Loucy (cell line): ENCODE results near the gene TNP2.
A peak's percentile ranks its signal among the peaks of the same experiment; 100 is the strongest.

Experiments used
- H2AFZ ChIP-seq: fragments of 200-600 bp; sonication (generic); 2 replicates; pipeline ENCODE4 v1.6.0; 2016; ENCODE audit warnings: antibody characterized with exemption, mild to moderate bottlenecking, low read length, moderate library complexity
- H3F3A ChIP-seq: fragments of 200-600 bp; 2 replicates; pipeline ENCODE4 v1.6.0; 2016; ENCODE audit warnings: antibody characterized with exemption, low read depth, mild to moderate bottlenecking
- H3K27me3 ChIP-seq: fragments of 200-600 bp; sonication (generic); 2 replicates; pipeline ENCODE4 v1.6.1; 2014; ENCODE audit warnings: low read length, mild to moderate bottlenecking; ENCODE audit not compliant: insufficient read depth, poor library complexity, severe bottlenecking
- H3K36me3 ChIP-seq: fragments of 200-600 bp; sonication (generic); 2 replicates; pipeline ENCODE4 v1.6.1; 2016; ENCODE audit warnings: low read length; ENCODE audit not compliant: insufficient read depth
- H3K4me1 ChIP-seq: fragments of 200-600 bp; sonication (generic); 2 replicates; pipeline ENCODE4 v1.5.1; 2014; ENCODE audit warnings: low read length, mild to moderate bottlenecking; ENCODE audit not compliant: insufficient read depth, poor library complexity, severe bottlenecking
- H3K4me2 ChIP-seq: fragments of 200-600 bp; sonication (generic); 2 replicates; pipeline ENCODE4 v1.6.0; 2014; ENCODE audit warnings: antibody characterized with exemption, low read length, low read depth, mild to moderate bottlenecking; ENCODE audit not compliant: poor library complexity, severe bottlenecking
- H3K4me3 ChIP-seq: fragments of 200-600 bp; sonication (generic); 2 replicates; pipeline ENCODE4 v1.5.1; 2014; ENCODE audit warnings: low read length, mild to moderate bottlenecking, mixed read lengths; ENCODE audit not compliant: poor library complexity, severe bottlenecking
- H3K79me2 ChIP-seq: fragments of 200-600 bp; sonication (generic); 2 replicates; pipeline ENCODE4 v1.6.1; 2014; ENCODE audit warnings: low read length; ENCODE audit not compliant: insufficient read depth
- H3K9ac ChIP-seq: fragments of 200-600 bp; sonication (generic); 2 replicates; pipeline ENCODE4 v1.6.0; 2014; ENCODE audit warnings: mild to moderate bottlenecking, low read depth, low read length, moderate library complexity; ENCODE audit not compliant: poor library complexity, severe bottlenecking
- H3K9me2 ChIP-seq: fragments of 200-600 bp; sonication (generic); replicated peaks from 2 replicates; pipeline ENCODE4 v1.6.1; 2016; ENCODE audit warnings: low read depth, low read length, mixed read lengths
- H3K9me3 ChIP-seq: fragments of 200-600 bp; sonication (generic); 2 replicates; pipeline ENCODE4 v1.6.1; 2014; ENCODE audit warnings: mild to moderate bottlenecking, antibody characterized with exemption, low read length, low read depth; ENCODE audit not compliant: insufficient read depth
- H4K20me1 ChIP-seq: fragments of 200-600 bp; sonication (generic); 2 replicates; pipeline ENCODE4 v1.6.0; 2014; ENCODE audit warnings: antibody characterized with exemption, low read length, mild to moderate bottlenecking; ENCODE audit not compliant: insufficient read depth, poor library complexity, severe bottlenecking
- EZH2phosphoT487 ChIP-seq: fragments of 200-600 bp; IDR thresholded peaks from 2 replicates; pipeline ENCODE4 v1.6.1; 2018; ENCODE audit warnings: antibody characterized with exemption, mild to moderate bottlenecking, moderate library complexity, borderline replicate concordance
- TF ChIP-seq, protein P1 (sequence below): fragments of 200-600 bp; sonication (generic); conservative IDR thresholded peaks from 2 replicates; pipeline ENCODE4 v1.5.1; 2014; ENCODE audit warnings: mild to moderate bottlenecking, antibody characterized with exemption, low read length

Gene TNP2

DNA sequence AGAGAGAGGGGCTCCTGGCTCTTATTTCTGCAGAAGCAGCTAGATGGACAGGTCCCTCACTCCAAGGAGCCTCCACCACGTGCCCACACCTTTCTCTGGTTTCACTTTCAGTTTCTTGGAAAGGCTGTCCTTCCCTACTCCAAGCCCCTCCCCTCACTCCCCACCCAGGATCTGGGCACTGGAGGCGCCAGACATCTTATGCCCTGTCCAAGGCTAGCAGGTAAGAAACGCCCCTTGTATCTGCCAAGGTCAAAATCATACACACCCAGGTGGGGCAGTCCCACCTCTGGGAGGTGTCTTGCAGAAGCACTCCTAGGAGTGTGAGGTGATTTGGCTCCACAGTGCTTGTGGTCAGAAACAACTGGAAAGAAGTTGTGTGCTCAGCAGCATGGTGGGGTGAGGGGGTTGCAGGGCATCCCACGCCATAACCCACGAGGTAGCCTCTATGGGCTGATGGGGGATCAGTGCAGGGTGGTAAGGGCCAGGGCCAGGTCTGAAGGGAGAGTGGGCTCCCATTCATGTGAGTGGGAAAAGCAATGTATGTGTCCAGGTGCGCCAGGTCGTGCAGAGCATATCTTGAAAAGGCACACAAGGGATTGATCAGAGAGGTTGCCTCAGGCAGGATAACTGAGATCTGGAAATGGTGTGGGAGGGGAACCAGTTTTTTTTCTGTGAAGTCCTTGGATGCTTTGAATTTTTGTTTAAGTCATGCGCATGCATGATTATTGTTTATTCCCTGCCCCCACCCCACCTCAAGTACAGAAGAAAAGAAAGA, 43.8 kb upstream of the TNP2 start:
- H3K9me3 ChIP-seq = no peaks in the 10 kb centered on the region
- H3F3A ChIP-seq = no peaks in the 10 kb centered on the region
- H4K20me1 ChIP-seq = no peaks in the 10 kb centered on the region
- no peaks in the 10 kb centered on the region for H3K9me2 ChIP-seq
- H3K4me1 ChIP-seq = peaks cover 35% of the 10 kb centered on the region
- H3K4me3 ChIP-seq = peak overlapping the region; percentile 57
- peak overlapping the region; percentile 57 for H2AFZ ChIP-seq
- H3K36me3 ChIP-seq = no peaks in the 10 kb centered on the region
- no peak for TF ChIP-seq EZH2phosphoT487
- TF ChIP-seq, protein P1, sequence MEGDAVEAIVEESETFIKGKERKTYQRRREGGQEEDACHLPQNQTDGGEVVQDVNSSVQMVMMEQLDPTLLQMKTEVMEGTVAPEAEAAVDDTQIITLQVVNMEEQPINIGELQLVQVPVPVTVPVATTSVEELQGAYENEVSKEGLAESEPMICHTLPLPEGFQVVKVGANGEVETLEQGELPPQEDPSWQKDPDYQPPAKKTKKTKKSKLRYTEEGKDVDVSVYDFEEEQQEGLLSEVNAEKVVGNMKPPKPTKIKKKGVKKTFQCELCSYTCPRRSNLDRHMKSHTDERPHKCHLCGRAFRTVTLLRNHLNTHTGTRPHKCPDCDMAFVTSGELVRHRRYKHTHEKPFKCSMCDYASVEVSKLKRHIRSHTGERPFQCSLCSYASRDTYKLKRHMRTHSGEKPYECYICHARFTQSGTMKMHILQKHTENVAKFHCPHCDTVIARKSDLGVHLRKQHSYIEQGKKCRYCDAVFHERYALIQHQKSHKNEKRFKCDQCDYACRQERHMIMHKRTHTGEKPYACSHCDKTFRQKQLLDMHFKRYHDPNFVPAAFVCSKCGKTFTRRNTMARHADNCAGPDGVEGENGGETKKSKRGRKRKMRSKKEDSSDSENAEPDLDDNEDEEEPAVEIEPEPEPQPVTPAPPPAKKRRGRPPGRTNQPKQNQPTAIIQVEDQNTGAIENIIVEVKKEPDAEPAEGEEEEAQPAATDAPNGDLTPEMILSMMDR = no peak
- no peaks in the 10 kb centered on the region for H3K27me3 ChIP-seq
- H3K9ac ChIP-seq = peak overlapping the region; percentile 26
- no peaks in the 10 kb centered on the region for H3K79me2 ChIP-seq
- H3K4me2 ChIP-seq = peak overlapping the region; percentile 55

DNA sequence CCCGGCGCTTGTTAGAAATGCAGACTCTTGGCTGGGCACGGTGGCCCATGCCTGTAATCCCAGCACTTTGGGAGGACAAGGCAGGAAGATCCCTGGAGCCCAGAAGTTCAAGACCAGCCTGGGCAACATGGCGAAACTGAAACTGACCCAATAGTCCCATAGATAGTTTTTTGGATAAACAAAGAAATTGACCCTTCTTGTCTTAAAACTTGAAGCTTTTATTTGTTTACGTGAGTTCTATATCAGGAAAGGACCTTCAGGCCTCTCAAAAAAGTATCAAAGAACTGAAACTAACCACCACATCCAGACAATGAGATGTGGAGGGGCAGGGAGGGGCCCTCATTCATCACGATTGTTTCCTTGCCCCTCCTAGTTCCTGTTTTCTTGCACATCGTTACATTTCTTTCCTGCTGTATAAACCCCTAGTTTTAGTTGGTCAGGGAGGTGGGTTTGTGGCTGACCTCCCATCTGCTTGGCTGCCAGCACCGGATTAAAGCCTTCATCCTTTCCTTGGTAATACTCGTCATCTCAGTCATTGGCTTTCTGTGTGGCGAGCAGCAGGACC, 42.0 kb upstream of the TNP2 start:
- Histone ChIP-seq H3K9me3 (no peaks in the 10 kb centered on the region), H2AFZ (peak overlapping the region; percentile 69), H3K79me2 (no peaks in the 10 kb centered on the region), H4K20me1 (no peaks in the 10 kb centered on the region), H3K27me3 (no peaks in the 10 kb centered on the region), H3K4me3 (peak overlapping the region; percentile 39), H3K4me1 (peaks cover 35% of the 10 kb centered on the region), H3K4me2 (peak overlapping the region; percentile 51), H3K9ac (no peak overlapping the region), H3K36me3 (no peaks in the 10 kb centered on the region), H3F3A (no peaks in the 10 kb centered on the region), H3K9me2 (no peaks in the 10 kb centered on the region)
- TF ChIP-seq, protein P1 = no peak
- TF ChIP-seq EZH2phosphoT487 = no peak

DNA sequence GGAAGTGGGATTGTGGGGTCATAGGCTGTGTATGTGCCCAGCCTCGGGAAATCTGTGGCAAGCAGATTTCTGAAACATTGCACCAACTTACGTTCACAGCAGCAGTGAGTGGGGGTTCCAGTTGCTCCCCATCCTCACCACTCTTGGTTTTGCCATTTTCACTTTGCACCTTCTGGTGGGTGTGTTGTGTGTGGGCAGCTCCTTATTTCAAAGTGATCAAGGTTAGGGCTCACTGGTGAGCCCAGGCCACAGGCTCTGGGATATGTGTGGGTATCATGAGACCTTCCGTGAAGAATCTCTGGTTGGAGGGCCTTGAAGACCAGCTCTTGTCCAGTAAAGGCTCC, 41.5 kb upstream of the TNP2 start:
- TF ChIP-seq EZH2phosphoT487 = no peak
- TF ChIP-seq, protein P1 = no peak
- Histone ChIP-seq H2AFZ (0 out of 2 replicates have a peak overlapping the region, but pooled peaks have one; percentile 69), H3K4me2 (peak overlapping the region; percentile 51), H3K4me3 (peak overlapping the region; percentile 39), H3K9ac (no peak overlapping the region), H3K27me3 (no peaks in the 10 kb centered on the region), H3K36me3 (no peaks in the 10 kb centered on the region), H3K9me2 (no peaks in the 10 kb centered on the region), H4K20me1 (no peaks in the 10 kb centered on the region), H3F3A (no peaks in the 10 kb centered on the region), H3K4me1 (peaks cover 35% of the 10 kb centered on the region), H3K79me2 (no peaks in the 10 kb centered on the region), H3K9me3 (no peaks in the 10 kb centered on the region)
